ENCODE data around the gene ESYT1. TPM values are rescaled to one million over a fixed set of nuclear protein-coding genes. Genes with fewer than 3 reads are reported as not detected.

Gene ESYT1
- total and polyA plus RNA-seq, 10 of the 15 experiments (the other 5 are each of a cell fraction or from before 2014, with no cell fraction given) = 47.5 to 120 (median 87.1) TPM

DNA sequence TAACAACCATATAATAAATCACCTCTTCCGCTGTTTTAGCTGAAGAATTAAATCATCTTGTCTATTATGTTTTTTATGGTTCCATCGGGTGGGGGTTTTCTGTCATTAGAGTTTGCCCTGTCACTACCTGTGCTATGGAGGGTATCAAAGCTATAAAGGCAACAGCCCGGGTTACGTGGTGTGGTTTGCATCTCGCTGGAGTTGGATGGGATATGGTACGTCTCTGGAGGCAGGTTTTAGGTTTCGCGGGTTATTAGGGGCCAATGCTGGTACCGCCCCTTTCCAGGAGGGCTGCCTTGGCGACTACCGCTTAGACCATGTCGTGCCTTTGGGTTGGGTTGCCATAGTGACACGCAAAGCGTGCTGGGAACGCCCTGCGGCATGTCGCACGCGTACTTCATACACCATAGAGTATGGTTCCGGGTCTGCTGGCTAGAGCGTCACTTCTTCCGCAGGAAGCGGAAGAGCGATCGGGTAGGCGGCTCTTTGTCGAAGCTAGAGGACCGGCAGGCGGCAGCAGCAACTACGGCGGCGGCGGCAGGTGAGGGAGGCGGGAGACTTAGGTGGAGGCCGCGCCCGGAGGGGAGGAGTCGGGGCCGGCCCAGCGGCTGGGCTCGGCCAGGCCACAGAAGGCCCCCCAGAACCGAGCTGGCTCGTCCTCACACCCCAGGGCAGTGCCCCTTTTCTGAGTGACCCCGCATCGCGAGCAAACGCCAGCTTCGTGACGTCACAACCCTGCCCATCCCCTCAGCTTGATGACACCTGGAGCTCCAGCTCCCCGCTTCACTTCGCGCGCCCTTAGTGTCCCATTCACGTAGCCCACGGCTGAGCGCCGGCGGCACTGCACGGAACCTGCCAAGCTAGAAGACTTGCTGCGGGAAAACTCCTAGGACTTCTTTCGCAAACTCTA is 10.0 kb upstream of the ESYT1 start, which contains the start of gene ZC3H10 (continued):
- peak; percentile 99 for TF ChIP-seq BMI1 (IDR thresholded peaks at IDR 0.05; ENCODE audit: borderline replicate concordance)
- no peak for TF ChIP-seq NFXL1 (IDR thresholded peaks at IDR 0.05; ENCODE audit: borderline replicate concordance)
- TF ChIP-seq, protein P1, sequence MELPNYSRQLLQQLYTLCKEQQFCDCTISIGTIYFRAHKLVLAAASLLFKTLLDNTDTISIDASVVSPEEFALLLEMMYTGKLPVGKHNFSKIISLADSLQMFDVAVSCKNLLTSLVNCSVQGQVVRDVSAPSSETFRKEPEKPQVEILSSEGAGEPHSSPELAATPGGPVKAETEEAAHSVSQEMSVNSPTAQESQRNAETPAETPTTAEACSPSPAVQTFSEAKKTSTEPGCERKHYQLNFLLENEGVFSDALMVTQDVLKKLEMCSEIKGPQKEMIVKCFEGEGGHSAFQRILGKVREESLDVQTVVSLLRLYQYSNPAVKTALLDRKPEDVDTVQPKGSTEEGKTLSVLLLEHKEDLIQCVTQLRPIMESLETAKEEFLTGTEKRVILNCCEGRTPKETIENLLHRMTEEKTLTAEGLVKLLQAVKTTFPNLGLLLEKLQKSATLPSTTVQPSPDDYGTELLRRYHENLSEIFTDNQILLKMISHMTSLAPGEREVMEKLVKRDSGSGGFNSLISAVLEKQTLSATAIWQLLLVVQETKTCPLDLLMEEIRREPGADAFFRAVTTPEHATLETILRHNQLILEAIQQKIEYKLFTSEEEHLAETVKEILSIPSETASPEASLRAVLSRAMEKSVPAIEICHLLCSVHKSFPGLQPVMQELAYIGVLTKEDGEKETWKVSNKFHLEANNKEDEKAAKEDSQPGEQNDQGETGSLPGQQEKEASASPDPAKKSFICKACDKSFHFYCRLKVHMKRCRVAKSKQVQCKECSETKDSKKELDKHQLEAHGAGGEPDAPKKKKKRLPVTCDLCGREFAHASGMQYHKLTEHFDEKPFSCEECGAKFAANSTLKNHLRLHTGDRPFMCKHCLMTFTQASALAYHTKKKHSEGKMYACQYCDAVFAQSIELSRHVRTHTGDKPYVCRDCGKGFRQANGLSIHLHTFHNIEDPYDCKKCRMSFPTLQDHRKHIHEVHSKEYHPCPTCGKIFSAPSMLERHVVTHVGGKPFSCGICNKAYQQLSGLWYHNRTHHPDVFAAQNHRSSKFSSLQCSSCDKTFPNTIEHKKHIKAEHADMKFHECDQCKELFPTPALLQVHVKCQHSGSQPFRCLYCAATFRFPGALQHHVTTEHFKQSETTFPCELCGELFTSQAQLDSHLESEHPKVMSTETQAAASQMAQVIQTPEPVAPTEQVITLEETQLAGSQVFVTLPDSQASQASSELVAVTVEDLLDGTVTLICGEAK (IDR thresholded peaks at IDR 0.05; ENCODE audit: borderline replicate concordance) = peak; percentile 98
- no peak for TF ChIP-seq HDAC2 (IDR thresholded peaks at IDR 0.05)
- TF ChIP-seq MTA3 (IDR thresholded peaks at IDR 0.05; ENCODE audit: borderline replicate concordance, low read length) = peak; percentile 99
- peak; percentile 95 for TF ChIP-seq NBN (IDR thresholded peaks at IDR 0.05)
- peak in 1 of 2 experiments; percentile 64; a peak in 1 of 4 replicates for TF ChIP-seq SRF (IDR thresholded peaks at IDR 0.05; ENCODE audit: low read depth in 2 of 2, low read length in 2 of 2)
- TF ChIP-seq TARDBP (IDR thresholded peaks at IDR 0.05; ENCODE audit: borderline replicate concordance) = peak; percentile 91
- TF ChIP-seq RBBP5 (conservative IDR thresholded peaks at IDR 0.05) = no peak
- TF ChIP-seq NFIC (IDR thresholded peaks at IDR 0.05; ENCODE audit: low read depth, low read length) = peak; percentile 55; the same call in 1 of the 2 replicates
- peak; percentile 41 for TF ChIP-seq NR2C2 (IDR thresholded peaks at IDR 0.05; ENCODE audit: borderline replicate concordance, control insufficient read depth, insufficient read length, low read depth)
- TF ChIP-seq CBFB (IDR thresholded peaks at IDR 0.05; ENCODE audit: low read depth) = no peak; the same call in none of the 2 replicates
- TF ChIP-seq, protein P2, sequence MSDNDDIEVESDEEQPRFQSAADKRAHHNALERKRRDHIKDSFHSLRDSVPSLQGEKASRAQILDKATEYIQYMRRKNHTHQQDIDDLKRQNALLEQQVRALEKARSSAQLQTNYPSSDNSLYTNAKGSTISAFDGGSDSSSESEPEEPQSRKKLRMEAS (IDR thresholded peaks at IDR 0.05; ENCODE audit: low read depth, low read length) = peak; percentile 96
- no peak for TF ChIP-seq EZH2 (IDR thresholded peaks at IDR 0.05; ENCODE audit: borderline replicate concordance, control insufficient read depth, low read depth, low read length)
- peak; percentile 84 for TF ChIP-seq MEF2A (IDR thresholded peaks at IDR 0.05; ENCODE audit: insufficient read depth, low read depth, low read length)
- no peak for TF ChIP-seq ZZZ3 (IDR thresholded peaks at IDR 0.05; ENCODE audit: control insufficient read depth, insufficient read length, low read depth)
- TF ChIP-seq, protein P3, sequence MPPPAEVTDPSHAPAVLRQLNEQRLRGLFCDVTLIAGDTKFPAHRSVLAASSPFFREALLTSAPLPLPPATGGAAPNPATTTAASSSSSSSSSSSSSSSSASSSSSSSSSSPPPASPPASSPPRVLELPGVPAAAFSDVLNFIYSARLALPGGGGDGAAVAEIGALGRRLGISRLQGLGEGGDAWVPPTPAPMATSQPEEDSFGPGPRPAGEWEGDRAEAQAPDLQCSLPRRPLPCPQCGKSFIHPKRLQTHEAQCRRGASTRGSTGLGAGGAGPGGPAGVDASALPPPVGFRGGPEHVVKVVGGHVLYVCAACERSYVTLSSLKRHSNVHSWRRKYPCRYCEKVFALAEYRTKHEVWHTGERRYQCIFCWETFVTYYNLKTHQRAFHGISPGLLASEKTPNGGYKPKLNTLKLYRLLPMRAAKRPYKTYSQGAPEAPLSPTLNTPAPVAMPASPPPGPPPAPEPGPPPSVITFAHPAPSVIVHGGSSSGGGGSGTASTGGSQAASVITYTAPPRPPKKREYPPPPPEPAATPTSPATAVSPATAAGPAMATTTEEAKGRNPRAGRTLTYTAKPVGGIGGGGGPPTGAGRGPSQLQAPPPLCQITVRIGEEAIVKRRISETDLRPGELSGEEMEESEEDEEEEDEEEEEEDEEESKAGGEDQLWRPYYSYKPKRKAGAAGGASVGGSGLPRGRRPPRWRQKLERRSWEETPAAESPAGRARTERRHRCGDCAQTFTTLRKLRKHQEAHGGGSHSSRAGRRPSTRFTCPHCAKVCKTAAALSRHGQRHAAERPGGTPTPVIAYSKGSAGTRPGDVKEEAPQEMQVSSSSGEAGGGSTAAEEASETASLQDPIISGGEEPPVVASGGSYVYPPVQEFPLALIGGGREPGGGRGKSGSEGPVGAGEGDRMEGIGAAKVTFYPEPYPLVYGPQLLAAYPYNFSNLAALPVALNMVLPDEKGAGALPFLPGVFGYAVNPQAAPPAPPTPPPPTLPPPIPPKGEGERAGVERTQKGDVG (CRISPR knock-in tag; IDR thresholded peaks at IDR 0.05) = no peak
- TF ChIP-seq, protein P4, sequence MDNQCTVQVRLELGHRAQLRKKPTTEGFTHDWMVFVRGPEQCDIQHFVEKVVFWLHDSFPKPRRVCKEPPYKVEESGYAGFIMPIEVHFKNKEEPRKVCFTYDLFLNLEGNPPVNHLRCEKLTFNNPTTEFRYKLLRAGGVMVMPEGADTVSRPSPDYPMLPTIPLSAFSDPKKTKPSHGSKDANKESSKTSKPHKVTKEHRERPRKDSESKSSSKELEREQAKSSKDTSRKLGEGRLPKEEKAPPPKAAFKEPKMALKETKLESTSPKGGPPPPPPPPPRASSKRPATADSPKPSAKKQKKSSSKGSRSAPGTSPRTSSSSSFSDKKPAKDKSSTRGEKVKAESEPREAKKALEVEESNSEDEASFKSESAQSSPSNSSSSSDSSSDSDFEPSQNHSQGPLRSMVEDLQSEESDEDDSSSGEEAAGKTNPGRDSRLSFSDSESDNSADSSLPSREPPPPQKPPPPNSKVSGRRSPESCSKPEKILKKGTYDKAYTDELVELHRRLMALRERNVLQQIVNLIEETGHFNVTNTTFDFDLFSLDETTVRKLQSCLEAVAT (IDR thresholded peaks at IDR 0.05) = peak; percentile 47
- TF ChIP-seq STAT3 (IDR thresholded peaks at IDR 0.05; ENCODE audit: low read depth, low read length) = 0 out of 2 replicates have a peak, but pooled peaks have one; percentile 53
- TF ChIP-seq KAT2A (conservative IDR thresholded peaks at IDR 0.05; ENCODE audit: control insufficient read depth, low read depth, low read length) = no peak
- peak; percentile 60 for TF ChIP-seq SIX5 (IDR thresholded peaks at IDR 0.05; ENCODE audit: low read depth, low read length, severe bottlenecking)
